Esophagus muscularis mucosa (tissue), 2 donors: ENCODE data around the gene PRKAR1A.

Source experiments
- POLR2A ChIP-seq: fragments of 450-650 bp; IDR thresholded peaks from one replicate; pipeline ENCODE4 v1.6.1; 2017; ENCODE audit warnings: antibody characterized with exemption, moderate library complexity, mild to moderate bottlenecking, low read depth
- POLR2AphosphoS5 ChIP-seq, 2 donors: sonication (generic); formaldehyde crosslinking; IDR thresholded peaks; one replicate each; pipeline ENCODE4 v1.6.1; 2017; ENCODE audit warnings: antibody characterized with exemption in 2 of 2

- no peak for TF ChIP-seq POLR2A
- no peak for TF ChIP-seq POLR2AphosphoS5 (IDR thresholded peaks at IDR 0.05)
These were observed 21.9 kb downstream of the PRKAR1A start for GRCh38 chr17:68533887-68534694.
